NCI-H524 (cell line): Measurements from ENCODE around the gene NLRC5.
"Not testable (repeated sequence)": the region's sequence is repeated elsewhere in the genome, so short reads cannot be mapped to it uniquely, and the experiment has no call there.

Experiments used
- DNase-seq, 2 experiments: peaks; one replicate each; lab custom pipeline; 2025; lab: John Stamatoyannopoulos, UW

NLRC5 gene

GRCh38 chr16:56960681-56961281 is 28.6 kb upstream of the NLRC5 start:
- peak; percentile 9 to 64 for DNase-seq

GRCh38 chr16:56961386-56961785 is 28.0 kb upstream of the NLRC5 start:
- no peak for DNase-seq

GRCh38 chr16:56961851-56962281 is 27.5 kb upstream of the NLRC5 start, which contains the start of gene CETP:
TSS of gene CETP (plus strand) at chr16:56961950. CDS start at chr16:56961980, 30 bp downstream.
- no peak for DNase-seq

- DNase-seq, result peak; percentile 57 to 79
Observed at GRCh38 chr16:56964243-56965148, 24.9 kb upstream of the NLRC5 start.

- DNase-seq, result no peak
Observed at GRCh38 chr16:56965149-56966092, 23.9 kb upstream of the NLRC5 start.

- DNase-seq, result no peak
Observed at GRCh38 chr16:56966093-56966475, 23.3 kb upstream of the NLRC5 start.

GRCh38 chr16:56967733-56968132 is 21.6 kb upstream of the NLRC5 start:
- DNase-seq, result no peak

- DNase-seq, result no peak
Observed at GRCh38 chr16:56969769-56970168, 19.6 kb upstream of the NLRC5 start.

- DNase-seq, result no peak
Observed at GRCh38 chr16:56970934-56971767, 18.2 kb upstream of the NLRC5 start.

GRCh38 chr16:56971768-56972043 is 17.7 kb upstream of the NLRC5 start:
- DNase-seq, result no peak

- no peak for DNase-seq
Observed at GRCh38 chr16:56972403-56973293, 16.7 kb upstream of the NLRC5 start.

- no peak for DNase-seq
Observed at GRCh38 chr16:56973294-56973689, 16.1 kb upstream of the NLRC5 start.

- DNase-seq, result not testable (repeated sequence)
Observed at GRCh38 chr16:56973899-56974298, 15.5 kb upstream of the NLRC5 start.

- DNase-seq, result no peak
Observed at GRCh38 chr16:56974549-56975300, 14.6 kb upstream of the NLRC5 start.

- DNase-seq, result no peak
Observed at GRCh38 chr16:56975714-56976113, 13.6 kb upstream of the NLRC5 start.

GRCh38 chr16:56977216-56977615 is 12.1 kb upstream of the NLRC5 start:
- DNase-seq, result peak; percentile 40 to 68

GRCh38 chr16:56977823-56978430 is 11.4 kb upstream of the NLRC5 start:
- no peak for DNase-seq

- DNase-seq, result no peak
Observed at GRCh38 chr16:56980201-56980535, 9.2 kb upstream of the NLRC5 start.
